H9 (cell line): ENCODE measurements around the gene SOX1. TPM values are rescaled to one million over a fixed set of nuclear protein-coding genes. Genes with fewer than 3 reads are reported as not detected.

Experiments
- DNase-seq: peaks from one replicate; pipeline ENCODE4 v3.0.0-alpha.2; 2017
- H2AFZ ChIP-seq: one replicate; pipeline ENCODE4 v1.6.1; 2013; ENCODE audit warnings: mild to moderate bottlenecking, low read length, control low read depth, moderate library complexity
- H2AK5ac ChIP-seq: 2 replicates; pipeline ENCODE4 v1.6.1; 2013; ENCODE audit warnings: low read length, control low read depth, mixed read lengths; ENCODE audit not compliant: insufficient read length
- H2BK120ac ChIP-seq: one replicate; pipeline ENCODE4 v1.6.1; 2013; ENCODE audit warnings: low read depth, mild to moderate bottlenecking, low read length, control low read depth, inconsistent platforms; ENCODE audit not compliant: poor library complexity, severe bottlenecking
- H2BK12ac ChIP-seq: 2 replicates; pipeline ENCODE4 v1.6.1; 2013; ENCODE audit warnings: low read length, control low read depth, mixed read lengths, low read depth; ENCODE audit not compliant: insufficient read length
- H2BK15ac ChIP-seq: 2 replicates; pipeline ENCODE4 v1.6.1; 2013; ENCODE audit warnings: low read depth, low read length, control low read depth
- H2BK20ac ChIP-seq: one replicate; pipeline ENCODE4 v1.6.1; 2013; ENCODE audit warnings: low read depth, mild to moderate bottlenecking, low read length, control low read depth, inconsistent platforms; ENCODE audit not compliant: poor library complexity, severe bottlenecking
- H2BK5ac ChIP-seq: 2 replicates; pipeline ENCODE4 v1.6.1; 2013; ENCODE audit warnings: low read length, control low read depth, mixed read lengths; ENCODE audit not compliant: insufficient read length
- H3K14ac ChIP-seq: 2 replicates; pipeline ENCODE4 v1.6.1; 2013; ENCODE audit warnings: low read length, control low read depth; ENCODE audit not compliant: insufficient read depth
- H3K18ac ChIP-seq: 2 replicates; pipeline ENCODE4 v1.6.1; 2013; ENCODE audit warnings: low read depth, mild to moderate bottlenecking, mixed read lengths, low read length, control low read depth; ENCODE audit not compliant: insufficient read length
- H3K23ac ChIP-seq: 2 replicates; pipeline ENCODE4 v1.6.1; 2013; ENCODE audit warnings: low read length, control low read depth, mixed read lengths, low read depth; ENCODE audit not compliant: insufficient read length
- H3K23me2 ChIP-seq: 2 replicates; pipeline ENCODE4 v1.6.1; 2013; ENCODE audit warnings: low read depth, mild to moderate bottlenecking, mixed read lengths, low read length, control low read depth; ENCODE audit not compliant: insufficient read length, poor library complexity, severe bottlenecking
- H3K27ac ChIP-seq: 2 replicates; pipeline ENCODE4 v1.5.1; 2013; ENCODE audit warnings: low read length, control low read depth, mixed read lengths, low read depth; ENCODE audit not compliant: insufficient read length
- H3K27me3 ChIP-seq: 2 replicates; pipeline ENCODE4 v1.6.1; 2013; ENCODE audit warnings: low read length, control low read depth, inconsistent platforms; ENCODE audit not compliant: insufficient read depth
- H3K4ac ChIP-seq: 2 replicates; pipeline ENCODE4 v1.6.1; 2013; ENCODE audit warnings: low read depth, mild to moderate bottlenecking, control low read depth, inconsistent platforms, low read length, moderate library complexity
- H3K4me1 ChIP-seq: 2 replicates; pipeline ENCODE4 v1.6.1; 2013; ENCODE audit warnings: low read length, control low read depth, inconsistent platforms; ENCODE audit not compliant: insufficient read depth
- H3K4me2 ChIP-seq: 2 replicates; pipeline ENCODE4 v1.6.1; 2013; ENCODE audit warnings: low read length, control low read depth, mixed read lengths; ENCODE audit not compliant: insufficient read length, insufficient read depth
- H3K56ac ChIP-seq: 2 replicates; pipeline ENCODE4 v1.6.1; 2013; ENCODE audit warnings: low read depth, mild to moderate bottlenecking, mixed read lengths, low read length, control low read depth; ENCODE audit not compliant: insufficient read length
- H3K79me1 ChIP-seq: 2 replicates; pipeline ENCODE4 v1.6.1; 2013; ENCODE audit warnings: low read depth, mild to moderate bottlenecking, moderate library complexity, low read length, control low read depth, inconsistent platforms; ENCODE audit not compliant: insufficient read depth, poor library complexity, severe bottlenecking
- H3K79me2 ChIP-seq: 2 replicates; pipeline ENCODE4 v1.6.1; 2013; ENCODE audit warnings: low read length, control low read depth, inconsistent platforms; ENCODE audit not compliant: insufficient read depth
- H3K9ac ChIP-seq: 2 replicates; pipeline ENCODE4 v1.6.1; 2013; ENCODE audit warnings: low read length, control low read depth, mixed read lengths; ENCODE audit not compliant: insufficient read length; ENCODE audit errors: extremely low read depth
- H3K9me3 ChIP-seq: one replicate; pipeline ENCODE4 v1.6.1; 2013; ENCODE audit warnings: low read depth, low read length, inconsistent platforms; ENCODE audit not compliant: control insufficient read depth
- H3T11ph ChIP-seq: one replicate; pipeline ENCODE4 v1.6.1; 2013; ENCODE audit warnings: mild to moderate bottlenecking, low read length, control low read depth, inconsistent platforms
- H4K20me1 ChIP-seq: one replicate; pipeline ENCODE4 v1.6.1; 2013; ENCODE audit not compliant: control insufficient read depth, insufficient read length, insufficient read depth
- H4K5ac ChIP-seq: 2 replicates; pipeline ENCODE4 v1.6.1; 2013; ENCODE audit warnings: low read depth, mild to moderate bottlenecking, mixed read lengths, low read length, control low read depth; ENCODE audit not compliant: insufficient read length
- H4K8ac ChIP-seq: replicated peaks from 2 replicates; pipeline ENCODE4 v1.6.1; 2013; ENCODE audit warnings: low read length, control low read depth, mixed read lengths, low read depth; ENCODE audit not compliant: insufficient read length
- H4K91ac ChIP-seq: 2 replicates; pipeline ENCODE4 v1.6.1; 2013; ENCODE audit warnings: low read depth, mild to moderate bottlenecking, moderate library complexity, mixed read lengths, low read length, control low read depth; ENCODE audit not compliant: insufficient read length
- H3K27ac Mint-ChIP-seq, 3 experiments: 2 replicates in 2 of 3; 3 replicates in 1 of 3; pipeline ENCODE4 v1.8.0; 2020 to 2021; ENCODE audit warnings: mixed read lengths in 3 of 3, mild to moderate bottlenecking in 1 of 3, moderate library complexity in 1 of 3
- H3K27me3 Mint-ChIP-seq: 2 replicates; pipeline ENCODE4 v1.8.0; 2021; ENCODE audit warnings: low read depth, mild to moderate bottlenecking, moderate library complexity, mixed read lengths
- H3K36me3 Mint-ChIP-seq, 3 experiments: 2 replicates in 2 of 3; 3 replicates in 1 of 3; pipeline ENCODE4 v1.8.0; 2020 to 2021; ENCODE audit warnings: low read depth in 3 of 3, mixed read lengths in 3 of 3; ENCODE audit not compliant: insufficient read depth in 1 of 3
- H3K4me1 Mint-ChIP-seq, 2 experiments: 2 replicates each; pipeline ENCODE4 v1.8.0; 2020; ENCODE audit warnings: mixed read lengths in 2 of 2
- H3K4me3 Mint-ChIP-seq, 2 experiments: 2 replicates in 1 of 2; 3 replicates in 1 of 2; pipeline ENCODE4 v1.8.0; 2020 to 2021; ENCODE audit warnings: mild to moderate bottlenecking in 2 of 2, mixed read lengths in 2 of 2, moderate library complexity in 1 of 2
- H3K9me3 Mint-ChIP-seq, 2 experiments: 2 replicates in 1 of 2; 3 replicates in 1 of 2; pipeline ENCODE4 v1.8.0; 2020; ENCODE audit warnings: mild to moderate bottlenecking in 2 of 2, mixed read lengths in 2 of 2, moderate library complexity in 1 of 2
- WGBS: extraction: QIAGEN DNeasy Blood & Tissue Kit; methylation state at CpG from one replicate; pipeline ENCODE4 v1.1.7; 2013; ENCODE audit warnings: missing lambda C conversion rate, low lambda C conversion rate, mixed read lengths; ENCODE audit not compliant: insufficient read length; ENCODE audit errors: extremely low coverage; 5-methylcytosine and 5-hydroxymethylcytosine counted together
- total RNA-seq: library from RNA; stranded (reverse); gene quantifications from 2 replicates; pipeline ENCODE4 v1.2.1, GENCODE V29; 2021
- TF ChIP-seq, protein P1 (sequence below): fragments of 200-600 bp; sonication (generic); conservative IDR thresholded peaks from 3 replicates; pipeline ENCODE4 v1.8.0; 2021; ENCODE audit warnings: antibody characterized with exemption, mild to moderate bottlenecking

Gene SOX1
- total RNA-seq, 1 experiment from 2014 or later, result 0.17 TPM

DNA sequence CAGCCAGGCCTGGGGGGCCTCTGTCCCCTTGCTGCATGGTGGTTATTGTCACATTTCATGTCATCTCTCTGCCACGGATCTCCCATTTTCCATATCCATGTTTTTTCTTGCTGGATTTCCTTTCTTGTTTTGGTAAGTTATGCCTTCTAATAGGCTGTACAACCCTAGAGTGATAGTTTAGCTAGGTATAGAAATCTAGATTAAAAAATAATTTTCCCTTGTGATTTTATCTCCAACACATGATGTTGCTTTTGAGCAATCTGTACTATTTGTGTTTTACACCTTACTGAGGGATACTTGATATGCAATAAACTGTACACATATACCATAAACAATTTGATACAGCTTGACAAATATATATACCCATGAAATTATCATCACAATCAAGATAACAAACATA lies 17.0 kb downstream of the SOX1 start:
- no peak overlapping the region for H3K27ac ChIP-seq
- H3K27me3 Mint-ChIP-seq, result peaks cover 73% of the 10 kb centered on the region
- H3K27me3 ChIP-seq, result no peaks in the 10 kb centered on the region; the same call in 1 of the 2 replicates

More for the DNA sequence above, 17.0 kb downstream of the SOX1 start:
- Histone ChIP-seq H3K14ac (no peak overlapping the region), H4K8ac (no peak overlapping the region), H2AFZ (no peak overlapping the region), H2BK15ac (no peak overlapping the region), H4K20me1 (no peaks in the 10 kb centered on the region), H3K4me1 (peaks cover under 1% of the 10 kb centered on the region; the same call in 1 of the 2 replicates), H2AK5ac (no peak overlapping the region), H3K4ac (no peak overlapping the region), H3T11ph (no peak overlapping the region), H2BK12ac (no peak overlapping the region), H2BK120ac (no peak overlapping the region), H3K79me1 (no peaks in the 10 kb centered on the region), H3K23me2 (no peaks in the 10 kb centered on the region), H3K9me3 (peaks cover 7% of the 10 kb centered on the region), H2BK20ac (no peak overlapping the region), H4K5ac (no peak overlapping the region), H4K91ac (no peak overlapping the region), H3K56ac (no peak overlapping the region), H2BK5ac (no peak overlapping the region), H3K23ac (no peak overlapping the region), H3K79me2 (no peaks in the 10 kb centered on the region), H3K18ac (no peak overlapping the region), H3K9ac (no peak overlapping the region), H3K4me2 (no peak overlapping the region)
- no peak overlapping the region for H3K27ac Mint-ChIP-seq
- peaks cover 28 to 33% of the 10 kb centered on the region in 2 experiments for H3K9me3 Mint-ChIP-seq
- no peak for DNase-seq
- TF ChIP-seq, protein P1, sequence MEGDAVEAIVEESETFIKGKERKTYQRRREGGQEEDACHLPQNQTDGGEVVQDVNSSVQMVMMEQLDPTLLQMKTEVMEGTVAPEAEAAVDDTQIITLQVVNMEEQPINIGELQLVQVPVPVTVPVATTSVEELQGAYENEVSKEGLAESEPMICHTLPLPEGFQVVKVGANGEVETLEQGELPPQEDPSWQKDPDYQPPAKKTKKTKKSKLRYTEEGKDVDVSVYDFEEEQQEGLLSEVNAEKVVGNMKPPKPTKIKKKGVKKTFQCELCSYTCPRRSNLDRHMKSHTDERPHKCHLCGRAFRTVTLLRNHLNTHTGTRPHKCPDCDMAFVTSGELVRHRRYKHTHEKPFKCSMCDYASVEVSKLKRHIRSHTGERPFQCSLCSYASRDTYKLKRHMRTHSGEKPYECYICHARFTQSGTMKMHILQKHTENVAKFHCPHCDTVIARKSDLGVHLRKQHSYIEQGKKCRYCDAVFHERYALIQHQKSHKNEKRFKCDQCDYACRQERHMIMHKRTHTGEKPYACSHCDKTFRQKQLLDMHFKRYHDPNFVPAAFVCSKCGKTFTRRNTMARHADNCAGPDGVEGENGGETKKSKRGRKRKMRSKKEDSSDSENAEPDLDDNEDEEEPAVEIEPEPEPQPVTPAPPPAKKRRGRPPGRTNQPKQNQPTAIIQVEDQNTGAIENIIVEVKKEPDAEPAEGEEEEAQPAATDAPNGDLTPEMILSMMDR, result no peak
- H3K36me3 Mint-ChIP-seq, result peaks cover 9 to 31% (median 14%) of the 10 kb centered on the region in 3 experiments
- peaks cover 11 to 14% of the 10 kb centered on the region in 2 experiments for H3K4me1 Mint-ChIP-seq
- no peak overlapping the region for H3K4me3 Mint-ChIP-seq
- WGBS, result no CpG with 5 or more reads among the region's 1 CpG
